Lung (tissue), 12 donors: ENCODE results near the gene HOXD11. TPM values are rescaled to one million over a fixed set of nuclear protein-coding genes. Genes with fewer than 3 reads are reported as not detected.

Experiments
- ATAC-seq: fragments of 200-7000 bp; cut with Tn5 transposase; one replicate; pipeline ENCODE4 v1.9.1; 2020; ENCODE audit warnings: moderate number of reproducible peaks; ENCODE audit not compliant: insufficient read depth, low FRiP score
- DNase-seq, 3 donors: peaks; one replicate each; pipeline ENCODE4 v3.0.0-alpha.2; 2013 to 2017
- H3K27ac ChIP-seq, 2 donors: one replicate each; pipeline ENCODE4 v1.5.1; 2013; ENCODE audit warnings: mild to moderate bottlenecking in 2 of 2, moderate library complexity in 2 of 2, control low read depth in 1 of 2, inconsistent platforms in 1 of 2, low read depth in 1 of 2, low read length in 1 of 2
- H3K27me3 ChIP-seq, 3 donors: one replicate each; pipeline ENCODE4 v1.5.1; 2013; ENCODE audit warnings: low read length in 2 of 3; ENCODE audit not compliant: control insufficient read depth in 3 of 3, insufficient read depth in 3 of 3
- H3K36me3 ChIP-seq, 4 donors: one replicate each; pipeline ENCODE4 v1.5.1; 2013; ENCODE audit warnings: low read length in 4 of 4, mild to moderate bottlenecking in 1 of 4, moderate library complexity in 1 of 4; ENCODE audit not compliant: control insufficient read depth in 4 of 4, insufficient read depth in 4 of 4
- H3K4me1 ChIP-seq, 5 donors: one replicate each; pipeline ENCODE4 v1.5.1; 2013; ENCODE audit warnings: low read length in 5 of 5, mild to moderate bottlenecking in 2 of 5, moderate library complexity in 1 of 5; ENCODE audit not compliant: control insufficient read depth in 5 of 5, insufficient read depth in 5 of 5
- H3K4me3 ChIP-seq: one replicate; pipeline ENCODE4 v1.5.1; 2013; ENCODE audit warnings: mild to moderate bottlenecking, control low read depth, moderate library complexity
- H3K9ac ChIP-seq, 2 donors: one replicate each; pipeline ENCODE4 v1.5.1; 2013; ENCODE audit warnings: low read length in 2 of 2, control low read depth in 1 of 2; ENCODE audit not compliant: insufficient read depth in 1 of 2
- H3K9me3 ChIP-seq, 4 donors: one replicate each; pipeline ENCODE4 v1.5.1; 2013; ENCODE audit warnings: low read length in 3 of 4, mild to moderate bottlenecking in 1 of 4, moderate library complexity in 1 of 4; ENCODE audit not compliant: control insufficient read depth in 4 of 4, insufficient read depth in 3 of 4
- CTCF ChIP-seq: IDR thresholded peaks from 2 replicates; pipeline ENCODE4 v1.5.1; 2012; ENCODE audit warnings: mild to moderate bottlenecking; ENCODE audit errors: control extremely low read depth, extremely low read depth
- WGBS, 2 donors: extraction: QIAGEN DNeasy Blood & Tissue Kit; methylation state at CpG; one replicate each; pipeline ENCODE4 v1.1.7; 2013; 5-methylcytosine and 5-hydroxymethylcytosine counted together
- polyA plus RNA-seq, 2 donors: library from polyadenylated mRNA; stranded (reverse); fragments of 200-250 nt; gene quantifications; one replicate each; pipeline ENCODE4 v1.2.1, GENCODE V29; 2013
- total RNA-seq, 2 donors: library from RNA; depleted of rRNA in 1 of 2; stranded (reverse); fragments of >200 nt in 1 of 2; gene quantifications; one replicate each; pipeline ENCODE4 v1.2.1, GENCODE V29; 2014 to 2021
- donor health status: control.
- donor health status: control.
- donor health status: Bipolar disorder and iron deficiency.
- donor health status: healthy.
- donor health status: DM: yes; HTN: yes; CAD: no.

HOXD11 gene
- total and polyA plus RNA-seq, 4 donors = not detected

- no peak for TF ChIP-seq CTCF
- no peak overlapping the region for H3K4me3 ChIP-seq
- H3K4me1 ChIP-seq = peaks cover 0 to 22% (median 9%) of the 10 kb centered on the region in 5 donors
- no peak overlapping the region for H3K27ac ChIP-seq
- H3K9ac ChIP-seq = no peak overlapping the region
- H3K9me3 ChIP-seq = peaks cover 0 to 17% (median 0%) of the 10 kb centered on the region in 4 donors
- H3K36me3 ChIP-seq = no peaks in the 10 kb centered on the region
- DNase-seq (peak in 1 of 3 donors; percentile 1), ATAC-seq (no peak)
- peaks cover 34 to 96% (median 91%) of the 10 kb centered on the region in 3 donors for H3K27me3 ChIP-seq
- 10 to 21% methylated on average over 6 of the region's 6 CpGs for WGBS, 2 donors
These were observed 48.4 kb downstream of the HOXD11 start for GRCh38 chr2:176155356-176156044.

- no peak overlapping the region for H3K27ac ChIP-seq
- no peak overlapping the region for H3K9ac ChIP-seq
- peaks cover 0 to 19% (median 0%) of the 10 kb centered on the region in 4 donors for H3K9me3 ChIP-seq
- H3K4me3 ChIP-seq = no peak overlapping the region
- H3K4me1 ChIP-seq = peaks cover 0 to 27% (median 9%) of the 10 kb centered on the region in 5 donors
- no peaks in the 10 kb centered on the region for H3K36me3 ChIP-seq
- ATAC-seq (no peak), DNase-seq (no peak)
- peaks cover 36 to 95% (median 90%) of the 10 kb centered on the region in 3 donors for H3K27me3 ChIP-seq
- TF ChIP-seq CTCF = no peak
- WGBS, 2 donors = 31% methylated on average over 8 of the region's 8 CpGs
These were observed 49.3 kb downstream of the HOXD11 start for GRCh38 chr2:176156301-176156806.

- no peak for TF ChIP-seq CTCF
These were observed 49.9 kb downstream of the HOXD11 start, which contains the start of gene HOXD3 for GRCh38 chr2:176156807-176157498. TSS of gene HOXD3 (plus strand) at chr2:176157307. CDS start at chr2:176169115, 11,808 bp downstream.

More at GRCh38 chr2:176156807-176157498, 49.9 kb downstream of the HOXD11 start, which contains the start of gene HOXD3:
- Histone ChIP-seq H3K9ac (no peak within 1 kb of the TSS), H3K27ac (no peak within 1 kb of the TSS), H3K4me1 (peaks cover 0 to 24% (median 9%) of the 10 kb centered on the region in 5 donors), H3K9me3 (peaks cover 0 to 19% (median 0%) of the 10 kb centered on the region in 4 donors), H3K4me3 (no peak within 1 kb of the TSS), H3K36me3 (no peaks in the 10 kb centered on the region), H3K27me3 (peaks cover 31 to 96% (median 94%) of the 10 kb centered on the region in 3 donors)
- ATAC-seq (no peak), DNase-seq (peak in 1 of 3 donors; percentile 6)
- WGBS, 2 donors = 3 to 7% methylated on average over 48 of the region's 48 CpGs
